Measurements from ENCODE around the gene TACC3.

DNA sequence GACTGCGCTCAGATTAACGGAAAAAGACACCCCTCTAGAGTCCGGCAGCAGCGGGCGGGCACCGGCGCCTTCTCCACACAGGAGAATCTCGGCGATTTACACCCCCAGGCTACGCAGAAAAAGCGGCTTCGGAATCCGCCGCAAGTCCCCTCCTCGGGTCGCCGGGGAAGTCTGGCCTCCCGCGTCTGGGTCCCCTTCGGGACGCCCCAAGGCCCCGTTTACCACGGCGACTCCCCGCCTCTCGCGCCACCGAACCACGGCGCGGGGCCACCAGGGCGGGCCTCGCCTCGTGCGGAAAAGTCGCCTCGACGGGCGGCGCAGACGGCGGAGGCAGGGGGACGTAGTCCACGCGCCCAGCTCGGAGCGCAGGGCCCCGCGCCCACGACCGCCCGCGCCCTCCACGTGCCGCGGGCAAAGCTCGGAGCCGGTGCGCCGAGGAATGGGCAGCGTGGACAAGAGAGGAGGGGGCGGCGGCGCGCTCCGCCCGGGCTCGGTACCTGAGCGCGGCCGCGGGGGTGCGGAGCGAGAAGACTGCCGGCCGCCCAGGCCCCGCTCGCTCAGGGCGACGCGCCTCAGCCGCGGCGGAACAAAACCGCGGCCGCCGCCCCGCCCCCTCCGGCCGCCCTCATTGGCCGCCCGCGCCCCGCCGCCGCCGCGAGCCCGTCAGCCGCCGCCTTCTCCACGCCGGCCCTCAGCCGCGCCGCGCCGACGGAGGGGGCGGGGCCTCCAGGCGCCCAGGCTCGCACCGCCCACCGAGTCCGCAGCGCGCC lies 37.4 kb upstream of the TACC3 start, which contains the start of gene FAM53A:
- TF ChIP-seq, protein P1, sequence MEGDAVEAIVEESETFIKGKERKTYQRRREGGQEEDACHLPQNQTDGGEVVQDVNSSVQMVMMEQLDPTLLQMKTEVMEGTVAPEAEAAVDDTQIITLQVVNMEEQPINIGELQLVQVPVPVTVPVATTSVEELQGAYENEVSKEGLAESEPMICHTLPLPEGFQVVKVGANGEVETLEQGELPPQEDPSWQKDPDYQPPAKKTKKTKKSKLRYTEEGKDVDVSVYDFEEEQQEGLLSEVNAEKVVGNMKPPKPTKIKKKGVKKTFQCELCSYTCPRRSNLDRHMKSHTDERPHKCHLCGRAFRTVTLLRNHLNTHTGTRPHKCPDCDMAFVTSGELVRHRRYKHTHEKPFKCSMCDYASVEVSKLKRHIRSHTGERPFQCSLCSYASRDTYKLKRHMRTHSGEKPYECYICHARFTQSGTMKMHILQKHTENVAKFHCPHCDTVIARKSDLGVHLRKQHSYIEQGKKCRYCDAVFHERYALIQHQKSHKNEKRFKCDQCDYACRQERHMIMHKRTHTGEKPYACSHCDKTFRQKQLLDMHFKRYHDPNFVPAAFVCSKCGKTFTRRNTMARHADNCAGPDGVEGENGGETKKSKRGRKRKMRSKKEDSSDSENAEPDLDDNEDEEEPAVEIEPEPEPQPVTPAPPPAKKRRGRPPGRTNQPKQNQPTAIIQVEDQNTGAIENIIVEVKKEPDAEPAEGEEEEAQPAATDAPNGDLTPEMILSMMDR (IDR thresholded peaks at IDR 0.05) = peak in 3 of 5 experiments; percentile 6 to 47 (median 33)
- TF ChIP-seq POLR2A (IDR thresholded peaks at IDR 0.05) = peak in 1 of 2 donors; percentile 36
